ENCODE measurements around the gene IP6K3.

IP6K3 gene

DNA sequence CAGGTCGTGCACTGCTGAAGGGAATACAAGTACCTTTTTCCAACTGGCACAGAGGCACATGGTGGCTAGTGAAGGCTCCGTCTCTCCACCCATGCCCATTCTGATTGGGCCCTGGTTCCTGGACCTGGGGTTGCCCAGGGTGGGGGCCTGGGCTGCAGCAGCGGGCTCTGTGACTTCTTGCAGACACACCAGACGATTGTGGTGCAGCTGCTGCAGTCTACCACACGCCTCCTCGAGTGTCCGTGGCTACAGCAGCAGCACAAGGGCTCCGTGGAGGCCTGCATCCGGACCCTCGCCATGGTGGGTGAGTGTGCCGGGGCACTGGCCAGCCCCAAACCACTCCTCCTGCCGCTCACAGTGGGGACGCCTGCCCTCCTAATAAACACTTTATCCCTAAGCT lies 64.4 kb downstream of the IP6K3 start:
- TF ChIP-seq, protein P1, sequence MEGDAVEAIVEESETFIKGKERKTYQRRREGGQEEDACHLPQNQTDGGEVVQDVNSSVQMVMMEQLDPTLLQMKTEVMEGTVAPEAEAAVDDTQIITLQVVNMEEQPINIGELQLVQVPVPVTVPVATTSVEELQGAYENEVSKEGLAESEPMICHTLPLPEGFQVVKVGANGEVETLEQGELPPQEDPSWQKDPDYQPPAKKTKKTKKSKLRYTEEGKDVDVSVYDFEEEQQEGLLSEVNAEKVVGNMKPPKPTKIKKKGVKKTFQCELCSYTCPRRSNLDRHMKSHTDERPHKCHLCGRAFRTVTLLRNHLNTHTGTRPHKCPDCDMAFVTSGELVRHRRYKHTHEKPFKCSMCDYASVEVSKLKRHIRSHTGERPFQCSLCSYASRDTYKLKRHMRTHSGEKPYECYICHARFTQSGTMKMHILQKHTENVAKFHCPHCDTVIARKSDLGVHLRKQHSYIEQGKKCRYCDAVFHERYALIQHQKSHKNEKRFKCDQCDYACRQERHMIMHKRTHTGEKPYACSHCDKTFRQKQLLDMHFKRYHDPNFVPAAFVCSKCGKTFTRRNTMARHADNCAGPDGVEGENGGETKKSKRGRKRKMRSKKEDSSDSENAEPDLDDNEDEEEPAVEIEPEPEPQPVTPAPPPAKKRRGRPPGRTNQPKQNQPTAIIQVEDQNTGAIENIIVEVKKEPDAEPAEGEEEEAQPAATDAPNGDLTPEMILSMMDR (IDR thresholded peaks at IDR 0.05; ENCODE audit: low read length, missing control alignments), result no peak
- no peak for DNase-seq (ENCODE audit: low read depth)
- no peak overlapping the region for H3K4me3 ChIP-seq (replicated peaks; ENCODE audit: low read depth, low read length)

DNA sequence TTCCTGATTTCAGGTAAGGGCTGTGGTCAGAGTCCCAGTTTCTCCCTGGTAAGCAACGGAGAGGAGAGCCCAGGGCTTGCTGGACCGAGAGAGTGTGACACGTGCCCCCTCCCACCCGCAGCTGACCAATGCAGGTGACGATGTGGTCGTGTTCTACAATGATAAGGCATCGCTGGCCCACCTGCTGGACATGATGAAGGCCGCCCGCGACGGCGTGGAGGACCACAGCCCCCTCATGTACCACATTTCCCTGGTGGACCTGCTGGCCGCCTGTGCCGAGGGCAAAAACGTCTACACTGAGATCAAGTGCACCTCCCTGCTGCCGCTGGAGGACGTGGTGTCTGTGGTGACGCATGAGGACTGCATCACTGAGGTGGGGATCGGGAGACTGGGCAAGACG lies 66.9 kb downstream of the IP6K3 start:
- TF ChIP-seq, protein P1 (IDR thresholded peaks at IDR 0.05; ENCODE audit: low read length, missing control alignments), result no peak
- DNase-seq (ENCODE audit: low read depth), result no peak

DNA sequence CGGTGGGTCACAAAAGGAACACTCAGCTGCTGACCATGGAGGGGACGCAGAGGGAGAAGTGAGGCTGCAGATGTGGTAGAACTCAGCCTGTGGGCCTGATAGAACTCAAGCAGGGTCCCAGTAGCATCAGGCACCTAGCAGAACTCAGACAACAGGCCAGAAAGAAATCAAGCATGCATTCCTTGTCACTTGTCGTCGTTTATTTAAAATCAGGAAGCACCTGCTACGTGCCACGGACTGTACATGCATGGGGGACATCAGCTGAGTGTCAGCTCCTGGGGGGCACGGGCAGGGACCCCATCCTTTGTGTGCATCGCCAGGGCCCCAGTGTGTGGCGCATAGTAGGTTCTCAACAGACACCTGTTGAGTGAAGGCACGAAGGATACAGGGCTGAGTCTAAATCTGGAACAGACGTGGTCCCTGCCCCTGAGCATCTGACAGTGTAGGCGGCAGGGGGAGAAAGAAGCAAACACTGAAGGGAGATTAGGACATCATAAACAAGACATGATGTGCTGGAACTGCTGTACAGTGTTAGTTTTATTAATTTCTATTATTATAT lies 67.7 kb downstream of the IP6K3 start:
- TF ChIP-seq, protein P1 (IDR thresholded peaks at IDR 0.05; ENCODE audit: low read length, missing control alignments), result no peak
- H3K4me3 ChIP-seq (replicated peaks; ENCODE audit: low read depth, low read length), result no peak overlapping the region
- DNase-seq (ENCODE audit: low read depth), result no peak

More for the DNA sequence above, 66.9 kb downstream of the IP6K3 start:
- H3K4me3 ChIP-seq (replicated peaks; ENCODE audit: low read depth, low read length), result no peak overlapping the region

DNA sequence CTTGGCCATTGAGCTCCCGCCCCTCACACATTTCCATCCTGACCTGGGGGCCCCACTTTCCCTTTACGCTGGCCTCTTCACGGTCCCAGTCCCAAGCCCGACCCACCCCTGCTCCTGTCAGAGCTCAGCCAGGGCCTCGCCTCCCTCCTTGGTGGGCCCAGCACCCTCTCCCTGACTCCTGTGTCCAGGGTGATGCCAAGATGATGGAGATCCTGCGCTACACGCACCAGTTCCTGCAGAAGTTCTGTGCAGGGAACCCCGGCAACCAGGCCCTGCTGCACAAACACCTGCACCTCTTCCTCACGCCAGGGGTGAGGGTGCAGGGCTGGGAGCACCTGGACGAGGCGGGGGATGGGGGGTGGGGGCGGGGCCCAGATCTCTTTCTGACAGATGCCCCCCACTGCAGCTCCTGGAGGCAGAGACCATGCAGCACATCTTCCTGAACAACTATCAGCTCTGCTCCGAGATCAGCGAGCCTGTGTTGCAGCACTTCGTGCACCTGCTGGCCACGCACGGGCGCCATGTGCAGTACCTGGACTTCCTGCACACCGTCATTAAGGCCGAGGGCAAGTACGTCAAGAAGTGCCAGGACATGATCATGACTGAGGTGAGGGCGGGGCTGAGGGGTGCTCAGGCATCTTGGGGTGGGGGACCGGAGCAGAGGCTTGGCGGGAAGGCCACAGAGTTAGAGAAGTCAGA lies 68.3 kb downstream of the IP6K3 start:
- H3K4me3 ChIP-seq (replicated peaks; ENCODE audit: low read depth, low read length), result no peak overlapping the region
- TF ChIP-seq, protein P1 (IDR thresholded peaks at IDR 0.05; ENCODE audit: low read length, missing control alignments), result no peak
- DNase-seq (ENCODE audit: low read depth), result no peak

DNA sequence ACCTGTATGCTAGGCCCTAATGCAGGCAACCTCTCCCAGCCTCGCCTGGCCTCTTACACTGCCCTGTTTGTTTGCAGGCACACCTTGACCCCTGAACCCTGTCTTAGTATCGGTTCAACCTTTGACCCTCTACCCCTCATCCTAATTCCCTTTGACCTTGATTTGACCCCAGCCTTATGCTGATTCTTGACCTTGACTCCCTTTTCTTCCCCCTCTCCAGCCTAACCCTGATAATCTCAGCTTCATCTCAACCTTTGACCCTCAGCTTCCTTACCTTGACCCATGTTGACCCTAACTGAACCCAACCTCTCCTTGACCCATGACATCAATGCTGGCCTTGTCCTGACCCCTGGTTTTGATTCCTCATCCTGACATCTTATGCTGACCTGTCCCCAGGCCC lies 69.0 kb downstream of the IP6K3 start:
- DNase-seq (ENCODE audit: low read depth), result no peak
- TF ChIP-seq, protein P1 (IDR thresholded peaks at IDR 0.05; ENCODE audit: low read length, missing control alignments), result no peak
- H3K4me3 ChIP-seq (replicated peaks; ENCODE audit: low read depth, low read length), result no peak overlapping the region

DNA sequence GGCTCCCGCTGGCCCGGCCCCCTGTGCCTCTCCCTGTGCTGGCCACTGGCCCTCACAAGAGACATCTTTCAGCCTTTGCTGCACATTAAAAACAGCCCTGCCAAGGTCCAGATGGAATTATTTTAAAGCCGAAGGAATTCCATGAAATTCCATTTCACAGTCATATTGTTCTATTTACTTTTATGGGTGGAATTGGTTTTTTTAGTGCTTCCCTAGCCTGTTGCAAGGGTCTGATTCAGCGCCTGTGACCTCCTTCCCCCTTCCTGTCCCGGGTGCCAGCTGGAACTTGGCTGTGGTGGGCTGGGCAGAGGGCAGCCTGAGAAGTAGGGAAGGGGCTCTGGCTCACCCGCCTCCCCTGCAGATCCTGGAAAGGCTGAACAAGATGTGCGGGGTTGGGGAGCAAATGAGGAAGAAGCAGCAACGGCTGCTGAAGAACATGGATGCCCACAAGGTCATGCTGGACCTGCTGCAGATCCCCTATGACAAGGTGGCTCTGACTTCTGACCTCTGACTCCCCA lies 69.5 kb downstream of the IP6K3 start:
- DNase-seq (ENCODE audit: low read depth), result no peak
- no peak overlapping the region for H3K4me3 ChIP-seq (replicated peaks; ENCODE audit: low read depth, low read length)
- TF ChIP-seq, protein P1 (IDR thresholded peaks at IDR 0.05; ENCODE audit: low read length, missing control alignments), result no peak

All from fibroblast of pulmonary artery (primary cell).